KMS-11 (cell line): ENCODE results near the gene JAKMIP2.
A peak's percentile ranks its signal among the peaks of the same experiment; 100 is the strongest.

Source experiments
- H2AFZ ChIP-seq: fragments of 200-600 bp; sonication (generic); 2 replicates; pipeline ENCODE4 v1.6.1; 2016; ENCODE audit warnings: antibody characterized with exemption, mixed run types, low read depth
- H3K27ac ChIP-seq: fragments of 200-600 bp; sonication (generic); 2 replicates; pipeline ENCODE4 v1.6.1; 2016; ENCODE audit warnings: mild to moderate bottlenecking, mixed run types
- H3K27me3 ChIP-seq: fragments of 200-600 bp; sonication (generic); 2 replicates; pipeline ENCODE4 v1.6.1; 2017; ENCODE audit warnings: mild to moderate bottlenecking, low read depth, mixed run types, moderate library complexity; ENCODE audit not compliant: insufficient read depth
- H3K36me3 ChIP-seq: fragments of 200-600 bp; sonication (generic); 2 replicates; pipeline ENCODE4 v1.6.1; 2017; ENCODE audit warnings: mild to moderate bottlenecking, mixed run types; ENCODE audit not compliant: insufficient read depth
- H3K4me1 ChIP-seq: fragments of 200-600 bp; sonication (generic); 2 replicates; pipeline ENCODE4 v1.6.1; 2016; ENCODE audit warnings: mild to moderate bottlenecking, low read depth, mixed run types; ENCODE audit not compliant: poor library complexity, severe bottlenecking
- H3K4me2 ChIP-seq: fragments of 200-600 bp; sonication (generic); 2 replicates; pipeline ENCODE4 v1.7.0; 2016; ENCODE audit warnings: mild to moderate bottlenecking, mixed run types
- H3K4me3 ChIP-seq: fragments of 200-600 bp; sonication (generic); IDR thresholded peaks from 2 replicates; pipeline ENCODE4 v1.6.1; 2017; ENCODE audit warnings: low read depth, low read length, mixed read lengths; ENCODE audit not compliant: insufficient read depth
- H3K79me2 ChIP-seq: fragments of 200-600 bp; sonication (generic); 2 replicates; pipeline ENCODE4 v1.6.1; 2016; ENCODE audit warnings: low read depth, mixed run types; ENCODE audit not compliant: insufficient read depth
- H3K9ac ChIP-seq: fragments of 200-600 bp; sonication (generic); 2 replicates; pipeline ENCODE4 v1.6.1; 2016; ENCODE audit warnings: mild to moderate bottlenecking, mixed run types
- H4K20me1 ChIP-seq: fragments of 200-600 bp; sonication (generic); 2 replicates; pipeline ENCODE4 v1.6.1; 2016; ENCODE audit warnings: mild to moderate bottlenecking, mixed run types; ENCODE audit not compliant: insufficient read depth
- CTCF ChIP-seq: fragments of 200-600 bp; sonication (generic); conservative IDR thresholded peaks from 2 replicates; pipeline ENCODE4 v1.6.1; 2017; ENCODE audit warnings: low read depth, mild to moderate bottlenecking, antibody characterized with exemption, low read length, moderate library complexity, mixed read lengths

Gene JAKMIP2

GRCh38 chr5:147693233-147693632 lies 89.3 kb downstream of the JAKMIP2 start:
- Histone ChIP-seq H2AFZ (no peak overlapping the region), H3K79me2 (no peaks in the 10 kb centered on the region), H3K4me2 (no peak overlapping the region), H3K27ac (no peak overlapping the region), H3K36me3 (no peaks in the 10 kb centered on the region), H3K4me3 (no peak overlapping the region), H3K27me3 (no peaks in the 10 kb centered on the region), H3K9ac (no peak overlapping the region), H3K4me1 (no peaks in the 10 kb centered on the region), H4K20me1 (no peaks in the 10 kb centered on the region)
- TF ChIP-seq CTCF: no peak

- no peak for TF ChIP-seq CTCF
- Histone ChIP-seq H3K27me3 (no peaks in the 10 kb centered on the region), H3K27ac (no peak overlapping the region), H2AFZ (no peak overlapping the region), H3K4me3 (no peak overlapping the region), H3K4me1 (no peaks in the 10 kb centered on the region), H3K36me3 (no peaks in the 10 kb centered on the region), H3K9ac (no peak overlapping the region), H3K79me2 (no peaks in the 10 kb centered on the region), H4K20me1 (no peaks in the 10 kb centered on the region), H3K4me2 (no peak overlapping the region)
These were observed 91.4 kb downstream of the JAKMIP2 start for GRCh38 chr5:147691130-147691529.

- H3K79me2 ChIP-seq: no peaks in the 10 kb centered on the region
- no peaks in the 10 kb centered on the region for H4K20me1 ChIP-seq
- H3K4me3 ChIP-seq: no peak overlapping the region
- H3K36me3 ChIP-seq: no peaks in the 10 kb centered on the region
- H3K4me2 ChIP-seq: no peak overlapping the region
- H2AFZ ChIP-seq: no peak overlapping the region
- H3K27ac ChIP-seq: no peak overlapping the region
- no peak overlapping the region for H3K9ac ChIP-seq
- H3K27me3 ChIP-seq: no peaks in the 10 kb centered on the region
- H3K4me1 ChIP-seq: no peaks in the 10 kb centered on the region
- 0 out of 2 replicates have a peak, but pooled peaks have one; percentile 28 for TF ChIP-seq CTCF
These were observed 91.9 kb downstream of the JAKMIP2 start for GRCh38 chr5:147690595-147690994.

GRCh38 chr5:147689426-147689825 lies 93.1 kb downstream of the JAKMIP2 start:
- no peaks in the 10 kb centered on the region for H4K20me1 ChIP-seq
- no peak overlapping the region for H3K4me2 ChIP-seq
- H3K36me3 ChIP-seq: no peaks in the 10 kb centered on the region
- no peaks in the 10 kb centered on the region for H3K4me1 ChIP-seq
- no peak overlapping the region for H2AFZ ChIP-seq
- no peaks in the 10 kb centered on the region for H3K27me3 ChIP-seq
- TF ChIP-seq CTCF: no peak
- H3K27ac ChIP-seq: no peak overlapping the region
- H3K79me2 ChIP-seq: no peaks in the 10 kb centered on the region
- H3K9ac ChIP-seq: no peak overlapping the region
- no peak overlapping the region for H3K4me3 ChIP-seq
